KBM-7 (cell line): ENCODE results near the gene SYNRG.

Experiments used
- DNase-seq: peaks from one replicate; pipeline ENCODE4 v3.0.0-alpha.2; 2015
- in situ Hi-C: fragments of 300-500 bp; cut with MboI; formaldehyde crosslinking; loops from 2 replicates; pipeline ENCODE4 v1.14.3; 2020; ENCODE audit warnings: low sequenced_read_pairs, low pct_unique_long_range_greater_than_20kb, mixed read lengths

Gene SYNRG

DNA sequence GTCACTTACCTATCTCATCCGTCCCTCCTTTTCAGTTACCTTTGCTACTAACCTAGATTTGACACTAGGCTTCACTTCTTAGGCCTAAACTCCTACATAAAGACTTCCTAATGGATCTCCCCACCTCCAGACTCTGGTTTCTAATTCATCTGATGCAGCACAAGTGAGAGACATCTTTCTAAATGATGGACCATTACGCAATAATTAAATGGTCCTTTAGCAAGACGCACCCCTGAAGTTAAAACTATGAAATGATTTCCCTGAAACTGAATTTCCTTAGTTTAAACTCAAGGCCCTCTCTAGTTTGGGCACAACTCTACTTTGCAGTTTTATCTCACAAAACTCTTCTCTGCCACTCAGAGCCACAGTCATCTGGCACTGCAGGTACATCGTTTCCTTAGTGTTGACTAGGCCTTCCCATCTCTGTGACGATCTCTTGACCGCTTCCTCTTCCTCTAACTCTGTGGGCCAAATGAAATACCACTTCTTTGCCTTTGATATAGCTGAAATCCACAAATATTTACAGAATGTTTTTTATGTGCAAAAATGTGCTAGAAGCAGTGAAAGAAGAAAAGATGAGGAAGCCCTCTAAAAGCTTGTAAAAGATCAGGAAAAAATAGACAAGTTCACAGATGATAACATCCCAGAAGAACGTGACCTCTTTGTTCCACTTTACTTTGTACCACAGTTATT is 3.3 kb downstream of the SYNRG start:
- in situ Hi-C loops = no loop called here
- peak; percentile 52 for DNase-seq

DNA sequence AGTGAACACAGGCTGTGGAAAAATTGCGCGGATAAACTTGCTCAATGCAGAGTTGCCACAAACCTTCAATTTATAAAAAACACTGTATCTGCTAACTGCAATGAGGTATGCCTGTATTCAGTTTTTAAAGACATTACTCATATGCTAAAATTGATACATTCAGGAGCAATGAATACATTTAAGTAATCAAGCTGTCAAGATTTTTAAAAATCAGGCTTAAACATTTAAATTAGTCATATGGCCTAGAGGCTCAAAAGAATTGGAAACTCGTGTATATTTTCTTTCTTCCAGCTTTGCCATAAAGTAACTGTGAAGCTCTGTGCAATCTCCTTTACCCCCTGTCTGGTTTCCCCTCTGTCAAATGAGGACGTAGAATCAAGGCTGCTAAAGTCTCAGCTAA is 4.1 kb downstream of the SYNRG start:
- in situ Hi-C loops = no loop called here
- no peak for DNase-seq

DNA sequence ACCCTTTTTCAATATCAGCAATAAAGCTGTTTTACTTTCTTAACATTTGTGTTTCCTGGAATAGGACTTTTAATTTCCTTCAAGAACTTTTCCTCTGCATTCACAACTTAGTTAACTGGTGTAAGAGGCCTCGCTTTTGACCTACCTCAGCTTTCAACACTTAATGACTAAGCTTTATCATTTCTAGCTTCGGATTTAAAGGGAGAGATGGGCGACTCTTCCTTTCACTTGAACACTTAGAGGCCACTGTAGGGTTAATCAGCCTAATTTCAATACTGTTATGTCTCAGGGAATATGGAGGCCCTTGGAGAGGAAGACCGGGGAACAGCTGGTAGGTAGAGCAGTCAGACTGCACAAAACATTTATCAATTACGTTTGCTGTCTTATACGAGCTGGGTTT is 4.7 kb downstream of the SYNRG start:
- DNase-seq = no peak
- in situ Hi-C loops = no loop called here

DNA sequence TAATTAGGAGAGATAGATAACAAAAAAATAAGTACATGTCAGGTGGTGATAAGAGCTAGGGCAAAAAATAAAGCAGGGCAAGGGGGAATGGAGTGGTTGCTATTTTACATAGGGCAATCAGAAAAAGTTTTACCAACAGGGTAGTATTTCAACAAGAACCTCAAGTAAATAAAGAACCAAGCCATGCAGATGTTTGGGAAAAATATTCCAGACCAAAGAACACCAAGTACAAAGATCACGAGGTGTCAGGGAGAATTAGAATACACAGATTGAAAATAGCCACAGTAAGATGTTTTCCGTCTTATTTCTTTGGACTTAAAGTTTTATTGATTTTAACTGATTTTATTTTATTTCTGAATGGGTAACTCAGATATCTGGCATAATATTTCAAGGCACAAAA is 11.1 kb downstream of the SYNRG start:
- DNase-seq = no peak
- in situ Hi-C loops = no loop called here

DNA sequence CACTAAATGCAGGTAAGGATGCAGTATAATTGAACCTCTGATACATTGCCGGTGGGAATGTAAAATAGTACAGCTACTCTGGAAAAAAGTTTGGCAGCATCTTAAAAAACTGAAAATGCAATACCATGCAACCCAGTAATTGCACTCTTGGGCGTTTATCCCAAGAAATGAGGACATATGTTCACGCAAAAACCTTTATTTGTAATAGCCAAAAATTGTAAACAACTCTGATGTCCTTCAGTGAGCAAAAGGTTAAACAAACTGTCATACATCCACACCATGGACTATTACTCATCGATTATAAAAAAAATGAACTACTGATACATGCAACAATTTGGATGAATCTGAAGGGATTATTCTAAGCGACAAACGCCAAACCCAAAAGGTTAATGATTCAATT is 16.9 kb downstream of the SYNRG start:
- DNase-seq = no peak
- in situ Hi-C loops = no loop called here

DNA sequence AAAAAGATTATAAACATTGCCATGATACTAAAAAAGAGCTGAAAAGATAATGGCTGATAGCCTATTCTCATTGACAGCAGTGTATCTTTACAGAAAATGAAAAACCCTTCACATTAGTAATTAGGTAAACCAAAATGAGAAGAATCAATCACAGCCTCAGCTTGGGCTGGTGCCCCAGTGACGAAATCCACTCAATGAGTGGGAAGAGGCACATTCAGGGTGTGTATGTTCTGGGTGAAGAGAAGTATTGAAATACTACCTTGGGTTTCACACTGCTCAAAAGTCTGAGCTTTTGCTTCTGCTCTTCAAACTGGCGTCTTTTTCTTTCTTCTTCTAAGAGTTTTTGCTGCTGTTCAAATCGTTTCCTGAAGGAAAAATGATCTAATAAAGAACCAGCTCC is 24.2 kb downstream of the SYNRG start:
- in situ Hi-C loops = no loop called here
- DNase-seq = no peak

DNA sequence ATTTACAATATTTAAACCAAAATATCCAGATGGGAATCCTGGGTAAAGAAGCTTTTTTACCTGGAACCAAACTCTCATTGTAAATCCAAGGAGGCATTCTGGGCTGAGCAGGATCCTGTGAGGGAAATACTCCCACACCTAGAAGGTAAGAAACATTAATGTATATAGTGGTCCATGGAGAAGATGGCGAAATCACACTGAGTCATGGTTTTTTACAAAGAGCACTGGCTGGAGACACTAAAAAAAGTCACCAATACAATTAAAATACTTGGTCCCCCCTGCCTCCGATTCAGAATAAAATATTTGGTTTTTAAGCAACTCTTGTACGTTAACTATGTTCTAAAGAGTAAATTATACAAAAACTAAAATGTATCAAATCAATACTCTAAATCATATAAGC is 32.9 kb downstream of the SYNRG start:
- DNase-seq = no peak
- in situ Hi-C loops = no loop called here

DNA sequence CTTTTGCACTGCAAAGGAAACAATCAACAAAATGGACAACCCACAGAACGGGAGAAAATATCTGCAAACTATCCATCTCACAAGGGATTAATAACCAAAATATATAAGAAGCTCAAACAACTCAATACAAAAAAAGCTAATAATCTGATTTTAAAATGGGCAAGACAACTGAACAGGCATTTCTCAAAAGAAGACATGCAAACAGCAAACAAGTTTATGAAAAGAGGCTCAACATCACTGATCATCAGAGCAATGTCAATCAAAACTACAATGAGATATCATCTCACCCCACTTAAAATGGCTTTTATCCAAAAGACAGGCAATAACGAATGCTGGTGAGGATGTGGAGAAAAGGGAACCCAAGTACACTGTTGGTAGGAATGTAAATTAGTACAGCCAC is 34.8 kb downstream of the SYNRG start:
- in situ Hi-C loops = no loop called here

DNA sequence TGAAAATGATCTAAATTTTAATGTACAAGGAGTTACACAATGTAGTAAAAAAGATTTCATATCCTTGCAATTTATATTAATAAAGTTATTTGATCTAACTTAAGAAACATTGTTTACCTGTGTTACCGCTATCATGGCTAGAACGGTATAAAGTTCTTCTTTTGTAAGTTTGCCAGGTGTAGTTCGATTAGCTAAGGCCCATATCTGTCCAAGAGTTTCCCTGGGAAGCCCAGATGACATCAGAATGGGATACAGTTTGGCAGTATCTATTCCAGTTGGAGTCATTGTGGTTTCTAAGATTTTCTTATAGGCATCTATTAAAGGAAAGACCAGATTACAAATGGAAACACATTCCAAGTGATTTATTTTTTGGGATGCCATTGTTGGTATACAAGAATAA is 37.5 kb downstream of the SYNRG start:
- in situ Hi-C loops = no loop called here
- DNase-seq = no peak

More for the DNA sequence above, 34.8 kb downstream of the SYNRG start:
- DNase-seq = no peak

DNA sequence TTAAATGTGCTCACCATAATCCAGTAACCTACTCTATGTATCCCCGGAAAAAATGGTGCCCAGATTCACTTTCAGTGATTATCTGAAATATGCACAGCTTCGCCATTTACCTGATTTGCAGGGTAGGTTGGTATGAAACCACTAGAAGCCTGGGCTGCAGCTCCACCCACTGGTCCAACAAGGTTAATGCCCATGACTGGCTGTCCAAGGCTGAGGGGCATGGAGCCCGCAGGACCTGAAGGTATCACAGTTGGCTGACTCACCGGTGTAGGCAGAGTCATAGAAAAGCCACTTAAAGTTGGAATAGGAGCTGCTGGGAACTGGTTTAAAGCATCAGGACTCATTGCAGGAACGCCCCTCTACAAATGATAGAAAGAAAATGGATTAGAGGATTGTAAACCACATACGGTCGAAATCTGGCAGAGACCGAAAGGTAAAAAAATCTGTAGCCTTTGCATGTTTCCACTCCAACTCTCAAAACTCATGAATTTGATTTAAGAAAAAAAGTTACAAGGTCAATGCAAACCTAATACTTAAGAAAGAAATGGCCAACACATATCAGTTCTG is 38.6 kb downstream of the SYNRG start:
- DNase-seq = peak; percentile 52
- in situ Hi-C loops = no loop called here

DNA sequence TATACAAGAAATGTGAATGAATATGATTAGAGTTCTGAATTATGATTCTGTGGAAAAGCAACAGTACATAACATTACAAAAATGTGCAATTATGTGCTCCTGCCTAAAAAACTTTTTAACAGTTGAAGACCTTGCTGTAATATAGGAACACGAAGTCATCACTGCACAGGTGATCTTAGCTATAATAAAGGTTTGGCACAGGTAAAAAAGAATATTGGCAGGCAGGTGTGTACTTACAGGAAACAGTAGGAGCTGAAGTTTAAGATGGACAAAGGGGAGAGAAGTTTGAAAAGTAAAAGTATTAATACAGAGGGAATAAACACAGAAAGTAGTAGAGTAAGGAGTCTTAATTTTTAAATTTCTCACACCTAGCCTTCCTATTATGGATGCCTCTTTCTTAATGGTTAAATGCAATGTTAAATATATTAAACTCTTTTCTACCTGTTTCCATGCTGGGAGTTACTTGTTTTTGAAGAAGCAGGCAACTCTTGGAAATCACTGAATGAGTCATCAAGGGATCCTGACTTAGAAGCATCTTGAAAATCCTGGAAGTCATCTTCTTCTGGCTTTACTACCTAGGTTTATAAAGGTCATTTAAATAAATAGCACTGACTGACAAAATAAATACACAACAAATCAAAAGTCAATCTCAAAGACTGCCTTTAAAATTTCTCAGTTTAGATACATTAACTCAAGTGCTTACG is 40.7 kb downstream of the SYNRG start:
- no peak for DNase-seq
- in situ Hi-C loops = no loop called here

DNA sequence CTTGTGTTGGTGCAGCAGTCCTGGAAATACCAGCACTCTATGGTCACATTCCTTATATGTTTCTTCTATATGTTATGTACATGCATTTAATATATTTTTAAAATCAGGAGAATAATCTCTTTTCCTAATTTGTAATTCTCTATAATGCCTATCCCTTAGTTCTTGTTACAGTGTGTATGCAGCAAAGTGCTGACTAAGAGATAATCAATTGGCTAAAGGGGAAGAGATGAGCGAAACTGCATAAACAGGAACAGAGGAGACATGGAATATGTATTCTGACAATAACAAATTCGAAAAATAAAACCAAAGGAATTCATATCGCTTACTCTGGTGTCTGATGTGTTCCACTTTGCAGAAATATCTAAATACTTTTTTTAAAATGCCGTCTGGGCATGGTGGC is 41.7 kb downstream of the SYNRG start:
- in situ Hi-C loops = no loop called here
- DNase-seq = no peak

DNA sequence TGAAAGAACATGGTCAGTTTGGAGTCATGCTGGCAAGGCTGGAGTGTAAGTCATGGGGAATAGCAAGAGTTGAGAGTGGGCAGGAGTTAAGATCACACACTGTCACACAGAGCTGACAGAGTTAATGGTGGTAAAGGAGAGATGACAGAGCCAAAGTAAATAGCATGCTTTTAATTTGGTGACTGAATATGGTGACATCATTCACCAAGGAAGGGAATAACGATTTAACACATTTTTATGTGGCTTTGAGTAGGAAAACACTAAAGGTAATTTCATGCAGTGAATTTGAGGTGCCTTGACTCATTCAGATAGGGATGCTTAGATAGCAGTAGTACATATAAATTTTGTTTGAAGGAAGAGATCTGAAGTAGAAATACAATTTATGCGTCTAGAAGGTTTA is 42.1 kb downstream of the SYNRG start:
- no peak for DNase-seq
- in situ Hi-C loops = no loop called here

DNA sequence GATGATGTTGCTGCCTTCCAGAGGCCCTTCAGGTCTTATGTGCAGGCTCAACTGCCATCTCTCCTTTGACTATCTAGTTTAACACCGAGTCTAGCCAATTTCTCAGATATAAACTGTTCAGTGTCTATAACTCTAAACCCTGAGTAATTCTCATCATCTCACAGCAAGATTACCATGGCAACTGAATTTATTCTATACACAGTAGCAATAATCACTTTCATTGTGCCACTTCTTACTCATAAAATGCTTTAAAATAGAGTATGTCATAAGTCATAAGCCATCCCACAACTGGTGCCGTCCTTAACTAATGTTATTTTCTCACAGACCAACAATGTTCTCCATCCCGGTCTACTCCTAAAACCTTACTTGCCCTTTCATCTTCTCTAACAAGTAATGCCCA is 45.0 kb downstream of the SYNRG start:
- in situ Hi-C loops = no loop called here
- no peak for DNase-seq

DNA sequence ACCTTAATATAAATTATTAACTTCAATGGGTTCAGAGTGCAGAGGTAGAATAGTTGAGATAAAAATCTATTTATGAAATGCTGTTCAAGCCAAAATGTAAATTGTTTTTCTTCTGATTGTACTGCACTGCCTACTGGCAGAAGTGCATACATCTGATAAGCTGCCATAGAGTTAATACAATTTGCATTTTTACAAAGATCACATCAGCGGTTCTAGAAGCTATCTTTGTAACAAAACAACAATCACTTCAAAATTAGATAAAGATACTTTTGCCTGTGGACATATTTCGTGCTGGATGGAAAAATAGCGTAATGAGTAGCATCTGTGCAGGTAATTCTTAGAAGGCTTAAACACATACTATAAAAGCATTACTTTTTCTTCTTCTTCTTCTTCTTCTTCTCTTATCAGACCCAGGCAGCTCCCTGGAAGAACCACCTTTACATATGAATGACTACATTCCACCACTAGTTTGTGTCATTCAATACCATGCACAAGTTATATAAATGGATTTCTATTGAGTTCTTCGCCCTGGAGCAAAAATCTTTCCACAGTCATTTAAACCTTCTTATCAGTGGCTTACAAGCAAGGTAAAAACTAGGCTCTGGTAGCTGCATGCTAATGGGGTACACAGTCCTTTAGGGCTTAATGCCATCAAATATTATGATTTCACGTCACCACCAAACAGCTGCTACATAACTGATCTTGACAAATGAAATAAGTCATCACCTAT is 47.0 kb downstream of the SYNRG start:
- DNase-seq = no peak
- in situ Hi-C loops = no loop called here

DNA sequence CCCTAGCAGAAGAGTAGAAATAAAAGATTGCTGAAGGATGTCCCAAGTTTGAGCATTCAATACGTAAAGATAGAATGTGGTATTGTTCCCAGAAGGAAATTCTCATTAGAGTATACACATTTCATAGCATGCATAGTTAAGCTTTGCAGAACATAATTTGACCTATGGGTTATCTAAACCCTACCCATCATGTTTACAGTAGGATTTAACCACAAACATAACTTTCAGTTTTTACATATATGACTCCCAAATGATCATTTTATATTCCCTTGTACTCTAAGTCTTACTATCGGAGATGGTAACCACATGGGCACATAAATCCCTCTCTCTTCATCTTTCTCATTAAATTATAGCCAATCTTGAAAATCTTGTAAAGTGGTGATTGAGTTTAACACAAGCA is 50.9 kb downstream of the SYNRG start:
- DNase-seq = no peak
- in situ Hi-C loops = no loop called here

DNA sequence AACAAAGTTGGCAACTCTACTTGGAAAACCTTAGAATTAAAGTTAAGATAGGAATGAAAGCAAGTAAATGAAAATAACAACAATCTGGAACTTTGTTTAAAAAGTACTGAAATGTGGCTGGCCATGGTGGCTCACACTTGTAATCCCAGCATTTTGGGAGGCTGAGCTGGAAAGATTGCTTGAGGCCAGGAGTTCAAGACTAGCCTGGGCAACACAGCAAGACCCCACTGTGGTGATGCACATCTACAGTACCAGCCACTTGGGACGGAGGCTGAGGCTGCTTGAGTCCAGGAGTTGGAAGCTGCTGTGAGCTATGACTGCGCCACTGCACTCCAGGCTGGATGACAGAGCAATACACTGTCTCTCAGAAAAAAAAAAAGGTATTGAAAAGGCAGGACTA is 51.7 kb downstream of the SYNRG start:
- no peak for DNase-seq
- in situ Hi-C loops = no loop called here

DNA sequence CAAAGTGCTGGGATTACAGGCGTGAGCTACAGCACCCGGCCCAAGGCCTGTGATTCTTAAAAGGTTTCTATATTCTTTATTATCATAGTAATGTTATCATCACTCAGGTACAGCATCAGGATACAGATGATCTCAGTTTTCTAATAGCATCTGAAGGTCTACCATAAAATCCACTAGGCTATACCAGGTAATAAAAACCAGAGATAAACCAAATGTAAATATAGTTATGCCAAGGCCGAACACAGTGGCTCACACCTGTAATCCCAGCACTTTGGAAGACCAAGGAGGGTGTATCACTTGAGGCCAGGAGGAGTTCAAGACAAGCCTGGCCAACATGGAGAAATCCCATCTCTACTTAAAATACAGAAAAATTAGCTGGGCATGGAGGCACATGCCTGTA is 53.8 kb downstream of the SYNRG start:
- in situ Hi-C loops = no loop called here
- no peak for DNase-seq

DNA sequence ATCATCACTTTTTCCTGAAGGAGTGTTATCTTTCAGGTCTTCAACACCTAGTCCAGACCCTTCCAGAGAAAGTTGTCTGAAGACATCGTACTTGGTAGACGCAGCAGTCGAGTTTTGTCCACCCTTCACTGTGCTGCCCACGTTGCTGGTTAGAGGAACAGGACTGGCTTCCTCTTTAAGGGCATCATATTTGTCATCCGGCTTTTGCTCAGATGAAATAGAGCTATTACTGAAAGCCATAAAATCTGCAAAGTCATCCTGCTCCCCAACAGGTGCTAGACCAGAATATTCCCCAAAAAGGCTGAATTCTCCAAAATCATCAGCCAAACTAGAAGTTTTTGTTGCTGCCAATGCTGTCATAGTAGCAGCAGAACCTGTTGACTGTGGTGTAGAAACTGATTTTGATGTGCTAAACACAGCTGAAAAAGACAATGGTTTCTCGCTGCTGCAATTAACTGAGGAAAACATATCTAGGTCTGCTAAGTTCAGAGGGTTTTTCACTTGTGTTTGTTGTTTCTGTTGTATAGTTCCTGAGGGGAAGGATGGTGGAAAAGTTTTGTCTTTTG is 55.7 kb downstream of the SYNRG start:
- in situ Hi-C loops = no loop called here
- DNase-seq = no peak

DNA sequence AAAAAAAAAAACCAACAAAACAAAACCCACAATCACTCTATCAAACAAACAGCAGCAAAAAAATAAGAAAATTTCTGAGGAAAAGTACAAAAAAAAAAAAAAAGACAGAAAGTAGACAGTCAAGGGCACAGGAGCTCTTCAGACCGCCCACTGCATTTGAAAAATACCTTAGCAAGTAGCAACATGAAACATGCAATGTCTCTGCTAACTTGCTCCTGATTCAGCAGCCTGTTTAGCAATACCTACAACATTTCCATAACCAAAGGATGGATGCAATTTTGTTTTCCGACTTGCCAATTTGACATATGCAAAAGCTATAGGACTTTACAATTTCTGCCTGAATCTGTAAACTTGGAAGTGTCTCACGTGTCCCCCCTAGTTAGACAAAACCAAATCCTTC is 57.4 kb downstream of the SYNRG start:
- in situ Hi-C loops = no loop called here
- DNase-seq = no peak
